H1 (cell line): ENCODE data around the gene CPEB1. TPM values are rescaled to one million over a fixed set of nuclear protein-coding genes. Genes with fewer than 3 reads are reported as not detected.
A peak's percentile ranks its signal among the peaks of the same experiment; 100 is the strongest.

Source experiments
- CTCF ChIA-PET: fragments of 300-600 bp; sonication (Branson Sonifier 250); formaldehyde crosslinking; loops from one replicate; lab custom pipeline; 2021; ENCODE audit not compliant: partially characterized antibody; lab: Charles Lee
- POLR2A ChIA-PET: fragments of 300-600 bp; sonication (Branson Sonifier 250); formaldehyde crosslinking; loops from one replicate; lab custom pipeline; 2021; ENCODE audit warnings: inconsistent platforms; ENCODE audit not compliant: partially characterized antibody; lab: Charles Lee
- DNase-seq, 2 experiments: peaks; one replicate each; pipeline versions ENCODE4 v3.0.0 to v3.0.0-alpha.2; 2010 to 2022; ENCODE audit warnings: low spot score in 2 of 2, low read depth in 1 of 2, mixed read lengths in 1 of 2
- FAIRE-seq: peaks from 2 replicates; lab custom pipeline; 2011; peaks lifted over from hg19 to GRCh38; lab: Jason Lieb, UNC
- H2AFZ ChIP-seq: 2 replicates; pipeline ENCODE4 v1.8.1; 2012; ENCODE audit warnings: low read length, inconsistent platforms
- H2AK5ac ChIP-seq: 2 replicates; pipeline ENCODE4 v1.6.1; 2013; ENCODE audit warnings: low read depth, low read length
- H2BK120ac ChIP-seq: replicated peaks from 2 replicates; pipeline ENCODE3; 2013; ENCODE audit warnings: low read depth, low read length, inconsistent platforms
- H2BK12ac ChIP-seq: 2 replicates; pipeline ENCODE4 v1.6.1; 2013; ENCODE audit warnings: low read depth, low read length
- H2BK15ac ChIP-seq: 2 replicates; pipeline ENCODE4 v1.6.1; 2013; ENCODE audit warnings: low read length
- H2BK20ac ChIP-seq: 2 replicates; pipeline ENCODE4 v1.6.1; 2013; ENCODE audit warnings: low read length
- H2BK5ac ChIP-seq: 2 replicates; pipeline ENCODE4 v1.6.1; 2013; ENCODE audit warnings: low read depth, low read length
- H3K14ac ChIP-seq: 2 replicates; pipeline ENCODE4 v1.6.1; 2013; ENCODE audit warnings: inconsistent platforms; ENCODE audit not compliant: insufficient read length
- H3K18ac ChIP-seq: 2 replicates; pipeline ENCODE4 v1.6.1; 2013; ENCODE audit warnings: low read length; ENCODE audit errors: extremely low read depth
- H3K23ac ChIP-seq: 2 replicates; pipeline ENCODE4 v1.6.1; 2013; ENCODE audit warnings: inconsistent platforms; ENCODE audit not compliant: insufficient read length
- H3K23me2 ChIP-seq: 2 replicates; pipeline ENCODE4 v1.6.1; 2013; ENCODE audit warnings: low read depth, low read length
- H3K27ac ChIP-seq: 2 replicates; pipeline ENCODE4 v1.6.1; 2011; ENCODE audit warnings: low read depth, low read length, inconsistent platforms
- H3K27me3 ChIP-seq, 4 experiments: replicated peaks in 1 of 4; 1 replicate in 1 of 4; 2 replicates in 3 of 4; pipeline versions ENCODE4 v1.6.1 to v1.8.1; 2011 to 2013; ENCODE audit warnings: low read length in 3 of 4, mild to moderate bottlenecking in 3 of 4, inconsistent platforms in 2 of 4, mixed read lengths in 2 of 4, moderate library complexity in 1 of 4; ENCODE audit not compliant: control insufficient read depth in 3 of 4, insufficient read depth in 3 of 4; ENCODE audit errors: extremely low read depth in 1 of 4
- H3K36me3 ChIP-seq, 4 experiments: 2 replicates each; pipeline versions ENCODE4 v1.6.1 to v1.8.1; 2011 to 2013; ENCODE audit warnings: mild to moderate bottlenecking in 4 of 4, low read length in 3 of 4, moderate library complexity in 2 of 4, control low read depth in 1 of 4, inconsistent platforms in 1 of 4; ENCODE audit not compliant: insufficient read depth in 4 of 4, control insufficient read depth in 2 of 4
- H3K4ac ChIP-seq: replicated peaks from 2 replicates; pipeline ENCODE3; 2013; ENCODE audit warnings: low read length, low read depth, mixed read lengths, inconsistent platforms; ENCODE audit not compliant: insufficient read length
- H3K4me1 ChIP-seq, 4 experiments: replicated peaks in 1 of 4; 1 replicate in 1 of 4; 2 replicates in 3 of 4; pipeline versions ENCODE4 v1.6.1 to v1.8.1; 2011 to 2013; ENCODE audit warnings: low read length in 3 of 4, inconsistent platforms in 2 of 4, mixed read lengths in 1 of 4; ENCODE audit not compliant: insufficient read depth in 4 of 4, control insufficient read depth in 3 of 4
- H3K4me2 ChIP-seq, 2 experiments: 2 replicates each; pipeline versions ENCODE4 v1.6.1 to v1.8.1; 2011 to 2013; ENCODE audit warnings: low read depth in 2 of 2, low read length in 2 of 2, control low read depth in 1 of 2, inconsistent platforms in 1 of 2, mild to moderate bottlenecking in 1 of 2; ENCODE audit not compliant: insufficient read depth in 1 of 2
- H3K4me3 ChIP-seq, 4 experiments: fragments of 200-600, 300-600 bp in 1 of 4; sonication (generic), shearing (Covaris generic), sonication (Bioruptor Twin) in 1 of 4; 2 replicates each; pipeline versions ENCODE4 v1.5.1 to v1.8.1; 2011 to 2016; ENCODE audit warnings: low read length in 4 of 4, low read depth in 3 of 4, control low read depth in 2 of 4, inconsistent platforms in 2 of 4, mild to moderate bottlenecking in 2 of 4, mixed read lengths in 1 of 4, moderate library complexity in 1 of 4; ENCODE audit not compliant: insufficient read depth in 2 of 4; ENCODE audit errors: extremely low read depth in 1 of 4
- H3K56ac ChIP-seq: replicated peaks from 2 replicates; pipeline ENCODE3; 2013; ENCODE audit warnings: low read depth, mild to moderate bottlenecking, mixed read lengths, low read length, inconsistent platforms; ENCODE audit not compliant: insufficient read length
- H3K79me1 ChIP-seq: 2 replicates; pipeline ENCODE4 v1.6.1; 2013; ENCODE audit warnings: low read depth, low read length, control low read depth
- H3K79me2 ChIP-seq, 2 experiments: 2 replicates each; pipeline versions ENCODE4 v1.6.1 to v1.8.1; 2012 to 2013; ENCODE audit warnings: low read length in 2 of 2, mild to moderate bottlenecking in 2 of 2, inconsistent platforms in 1 of 2; ENCODE audit not compliant: insufficient read depth in 2 of 2, control insufficient read depth in 1 of 2
- H3K9ac ChIP-seq, 4 experiments: replicated peaks in 1 of 4; 1 replicate in 1 of 4; 2 replicates in 3 of 4; pipeline versions ENCODE4 v1.6.1 to v1.8.1; 2011 to 2013; ENCODE audit warnings: low read depth in 3 of 4, low read length in 3 of 4, control low read depth in 2 of 4, mild to moderate bottlenecking in 2 of 4, moderate library complexity in 2 of 4, inconsistent platforms in 1 of 4; ENCODE audit errors: extremely low read depth in 1 of 4
- H3K9me3 ChIP-seq, 2 experiments: 2 replicates each; pipeline versions ENCODE4 v1.6.1 to v1.8.1; 2012 to 2013; ENCODE audit warnings: mild to moderate bottlenecking in 2 of 2, moderate library complexity in 2 of 2, control low read depth in 1 of 2, inconsistent platforms in 1 of 2, low read depth in 1 of 2, low read length in 1 of 2, mixed read lengths in 1 of 2; ENCODE audit not compliant: insufficient read depth in 2 of 2
- H4K20me1 ChIP-seq, 2 experiments: replicated peaks in 1 of 2; 2 replicates each; pipeline versions ENCODE3 to v1.8.1; 2011 to 2013; ENCODE audit warnings: inconsistent platforms in 2 of 2, low read length in 2 of 2, mild to moderate bottlenecking in 1 of 2; ENCODE audit not compliant: insufficient read depth in 2 of 2, control insufficient read depth in 1 of 2
- H4K5ac ChIP-seq: 2 replicates; pipeline ENCODE4 v1.6.1; 2013; ENCODE audit warnings: low read length, low read depth, mixed read lengths, inconsistent platforms; ENCODE audit not compliant: insufficient read length
- H4K8ac ChIP-seq: 2 replicates; pipeline ENCODE4 v1.8.0; 2013; ENCODE audit warnings: mild to moderate bottlenecking, moderate library complexity, low read length, inconsistent platforms; ENCODE audit not compliant: insufficient read depth; ENCODE audit errors: extremely low read depth
- H4K91ac ChIP-seq: replicated peaks from 2 replicates; pipeline ENCODE3; 2013; ENCODE audit warnings: low read length, mixed read lengths, inconsistent platforms; ENCODE audit not compliant: insufficient read length
- ASH2L ChIP-seq: fragments of 200-600, 300-600 bp; sonication (generic); IDR thresholded peaks from one replicate; pipeline ENCODE4 v1.7.1; 2017; ENCODE audit warnings: low read length
- BRCA1 ChIP-seq: IDR thresholded peaks from 2 replicates; pipeline ENCODE4 v1.6.1; 2012; ENCODE audit warnings: low read depth, low read length, improper control_type of control experiment
- CHD1 ChIP-seq: IDR thresholded peaks from 2 replicates; pipeline ENCODE4 v1.6.1; 2012; ENCODE audit warnings: low read depth, low read length, improper control_type of control experiment
- CREB1 ChIP-seq: IDR thresholded peaks from 2 replicates; pipeline ENCODE4 v1.6.1; 2012; ENCODE audit warnings: inconsistent platforms
- EP300 ChIP-seq, 2 experiments: IDR thresholded peaks; 1 replicate in 1 of 2; 2 replicates in 1 of 2; pipeline ENCODE4 v1.6.1; 2011 to 2012; ENCODE audit warnings: low read depth in 2 of 2, low read length in 2 of 2, mild to moderate bottlenecking in 2 of 2, borderline replicate concordance in 1 of 2, inconsistent platforms in 1 of 2, moderate library complexity in 1 of 2
- KDM4A ChIP-seq: IDR thresholded peaks from one replicate; pipeline ENCODE4 v1.7.1; 2012; ENCODE audit warnings: low read depth, mild to moderate bottlenecking, moderate library complexity, low read length, inconsistent platforms; ENCODE audit not compliant: severe bottlenecking
- POLR2AphosphoS5 ChIP-seq: IDR thresholded peaks from 2 replicates; pipeline ENCODE4 v1.6.1; 2011; ENCODE audit warnings: low read depth, low read length
- RXRA ChIP-seq: IDR thresholded peaks from 2 replicates; pipeline ENCODE4 v1.6.1; 2011; ENCODE audit warnings: low read depth, mild to moderate bottlenecking, low read length, moderate library complexity; ENCODE audit not compliant: insufficient read depth
- TEAD4 ChIP-seq: IDR thresholded peaks from 2 replicates; pipeline ENCODE4 v1.6.1; 2012; ENCODE audit warnings: low read depth, low read length, inconsistent platforms, mixed read lengths
- WGBS, 2 experiments: shearing (Covaris generic) in 1 of 2; methylation state at CpG; one replicate each; pipeline versions ENCODE4 v1.1.6 to v1.1.7; 2013 to 2015; ENCODE audit warnings: low lambda C conversion rate in 2 of 2, mixed read lengths in 2 of 2, inconsistent platforms in 1 of 2, low coverage in 1 of 2, missing lambda C conversion rate in 1 of 2; ENCODE audit not compliant: insufficient replicate concordance in 2 of 2, insufficient coverage in 1 of 2, insufficient read length in 1 of 2; ENCODE audit errors: extremely low coverage in 1 of 2, missing lambda C conversion rate in 1 of 2; 5-methylcytosine and 5-hydroxymethylcytosine counted together
- polyA plus RNA-seq, 7 experiments: library from polyadenylated mRNA; depleted of rRNA in 3 of 7; stranded (reverse) in 5 of 7; unstranded in 2 of 7; fragments of >200 nt in 5 of 7; fragments of 200-250 nt in 2 of 7; gene quantifications; 1 replicate in 5 of 7; 2 replicates in 1 of 7; 4 replicates in 1 of 7; pipeline versions ENCODE4 v1.2.1 to v1.2.3, GENCODE V29; 2011 to 2013; ENCODE audit warnings: missing spikeins in 2 of 7, mixed read lengths in 2 of 7
- total RNA-seq: library from RNA; stranded (reverse); fragmentation: NEBNext Ultra II Directional; extraction: Animal tissue kit (Norgen Biotek cat#: 25700); gene quantifications from 2 replicates; pipeline ENCODE4 v1.2.1, GENCODE V29; 2021
- TF ChIP-seq, protein P1 (sequence below): IDR thresholded peaks from 2 replicates; pipeline ENCODE4 v1.6.1; 2012; ENCODE audit warnings: inconsistent platforms

CPEB1 gene
- total and polyA plus RNA-seq, 2 of the 8 experiments (the other 6 are each of a cell fraction or from before 2014, with no cell fraction given): 4.4 to 4.5 TPM

DNA sequence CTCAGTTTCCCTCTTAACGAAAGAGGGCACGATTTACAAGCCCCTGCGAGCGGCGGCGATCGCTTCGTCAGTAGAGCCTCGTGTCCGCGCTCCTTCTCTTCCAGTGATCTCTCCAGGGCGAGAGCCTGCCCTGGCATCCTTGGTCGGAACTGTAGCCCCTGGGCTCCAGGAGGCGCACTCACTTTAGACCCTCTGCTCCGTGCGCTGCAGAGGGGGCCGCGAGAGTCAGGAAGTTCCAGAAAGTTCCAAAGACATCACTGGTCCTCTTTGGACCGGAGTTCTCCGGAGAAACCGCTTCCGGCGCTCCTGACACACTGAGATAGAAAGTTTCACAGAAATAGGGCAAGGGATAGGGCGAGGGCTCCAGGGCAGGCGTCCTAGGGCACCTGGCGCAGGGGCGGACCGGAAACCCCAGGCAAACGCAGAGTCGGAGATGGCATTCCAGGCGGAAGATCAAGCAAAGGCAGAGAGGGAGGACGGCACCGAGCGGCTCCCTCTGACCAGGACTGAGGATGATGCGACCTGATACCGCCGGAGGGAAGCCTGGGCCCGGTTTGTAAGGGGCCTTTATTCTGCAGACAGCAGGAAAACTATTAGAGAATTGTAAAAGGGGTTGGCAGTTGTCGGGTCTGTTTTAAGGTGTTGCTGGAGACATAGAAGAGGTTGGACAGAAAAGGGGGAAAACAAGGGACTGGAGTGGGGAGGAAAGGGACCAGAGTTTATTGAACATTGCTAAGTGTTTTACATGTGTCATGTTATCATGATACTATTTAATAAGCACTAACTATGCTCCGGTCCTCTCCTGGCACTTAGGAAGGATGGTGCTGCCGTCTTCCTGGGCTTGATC, 1.3 kb upstream of the CPEB1 start:
- H3K9me3 ChIP-seq: peaks cover 0 to 7% of the 10 kb centered on the region in 2 experiments; a peak in 2 of 4 replicates
- no peak for FAIRE-seq
- H3K27ac ChIP-seq: no peak overlapping the region
- no peak overlapping the region for H3K23ac ChIP-seq
- H3K4me2 ChIP-seq: peak overlapping the region; percentile 57 to 92
- peak overlapping the region; percentile 62 for H4K8ac ChIP-seq
- H3K18ac ChIP-seq: no peak overlapping the region; the same call in 1 of the 2 replicates
- peak in 1 of 2 experiments; percentile 82 for DNase-seq
- H2BK5ac ChIP-seq: no peak overlapping the region
- H3K56ac ChIP-seq: no peak overlapping the region
- no peak overlapping the region for H2AK5ac ChIP-seq
- no peak overlapping the region for H4K5ac ChIP-seq
- WGBS, 2 experiments: 15% methylated on average over 39 of the region's 41 CpGs; no CpG with 5 or more reads in 1 of the 2 experiments
- no peak overlapping the region for H3K4ac ChIP-seq
- H3K79me2 ChIP-seq: no peaks in the 10 kb centered on the region
- ChIA-PET POLR2A (interaction anchor here (0.9 to 1.2 kb wide), 2 partner anchors 108 to 161 kb away, joined by 3 to 4 read pairs; partner anchors contain the start of genes RPS17 and WHAMM), CTCF (interaction anchor here (0.7 to 2.1 kb wide), 5 partner anchors 9 to 108 kb away, joined by 3 to 12 read pairs (median 4); partner anchors contain the start of gene RPS17)
- H3K23me2 ChIP-seq: peaks cover 9% of the 10 kb centered on the region; the same call in 1 of the 2 replicates
- no peaks in the 10 kb centered on the region for H3K79me1 ChIP-seq
- peaks cover 27 to 55% (median 50%) of the 10 kb centered on the region in 4 experiments for H3K27me3 ChIP-seq
- H2BK15ac ChIP-seq: no peak overlapping the region
- peak overlapping the region; percentile 24 to 52 (median 36); a peak in 7 of 8 replicates for H3K4me3 ChIP-seq
- H2BK20ac ChIP-seq: no peak overlapping the region
- peak overlapping the region; percentile 29; the same call in 1 of the 2 replicates for H2AFZ ChIP-seq
- peaks cover 0 to 2% of the 10 kb centered on the region in 2 experiments for H4K20me1 ChIP-seq
- H3K14ac ChIP-seq: no peak overlapping the region
- H2BK12ac ChIP-seq: no peak overlapping the region
- no peak overlapping the region for H3K9ac ChIP-seq
- H4K91ac ChIP-seq: peak overlapping the region; percentile 54
- H2BK120ac ChIP-seq: no peak overlapping the region
- H3K36me3 ChIP-seq: peaks cover 0 to 6% (median 0%) of the 10 kb centered on the region in 4 experiments; a peak in 1 of 8 replicates
- H3K4me1 ChIP-seq: peaks cover 0 to 5% (median 3%) of the 10 kb centered on the region in 4 experiments; a peak in 4 of 7 replicates
- TF ChIP-seq RXRA (no peak), CHD1 (no peak), TEAD4 (peak; percentile 88), EP300 (IDR thresholded peaks at IDR 0.05; ENCODE audit: borderline replicate concordance in 1 of 2, low read depth in 2 of 2, low read length in 2 of 2) (no peak), KDM4A (no peak), CREB1 (peak; percentile 14; the same call in 1 of the 2 replicates), POLR2AphosphoS5 (no peak), BRCA1 (no peak), ASH2L (peak; percentile 57)
- TF ChIP-seq, protein P1, sequence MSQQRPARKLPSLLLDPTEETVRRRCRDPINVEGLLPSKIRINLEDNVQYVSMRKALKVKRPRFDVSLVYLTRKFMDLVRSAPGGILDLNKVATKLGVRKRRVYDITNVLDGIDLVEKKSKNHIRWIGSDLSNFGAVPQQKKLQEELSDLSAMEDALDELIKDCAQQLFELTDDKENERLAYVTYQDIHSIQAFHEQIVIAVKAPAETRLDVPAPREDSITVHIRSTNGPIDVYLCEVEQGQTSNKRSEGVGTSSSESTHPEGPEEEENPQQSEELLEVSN: peak; percentile 93
